AG09309 (cell line): ENCODE data around the gene TRPM3.
"Not testable (repeated sequence)": the region's sequence is repeated elsewhere in the genome, so short reads cannot be mapped to it uniquely, and the experiment has no call there.

Experiments used
- DNase-seq: peaks from one replicate; pipeline ENCODE4 v3.0.0-alpha.2; 2010; ENCODE audit warnings: low read depth
- H3K4me3 ChIP-seq: 2 replicates; pipeline ENCODE4 v1.5.1; 2011; ENCODE audit warnings: mild to moderate bottlenecking, low read depth, low read length, moderate library complexity; ENCODE audit not compliant: control insufficient read depth
- TF ChIP-seq, protein P1 (sequence below): IDR thresholded peaks from 2 replicates; pipeline ENCODE4 v1.5.1; 2011; ENCODE audit warnings: mild to moderate bottlenecking, low read depth, low read length, inconsistent platforms; ENCODE audit not compliant: insufficient read depth, control insufficient read depth; ENCODE audit errors: missing control alignments

Gene TRPM3

DNA sequence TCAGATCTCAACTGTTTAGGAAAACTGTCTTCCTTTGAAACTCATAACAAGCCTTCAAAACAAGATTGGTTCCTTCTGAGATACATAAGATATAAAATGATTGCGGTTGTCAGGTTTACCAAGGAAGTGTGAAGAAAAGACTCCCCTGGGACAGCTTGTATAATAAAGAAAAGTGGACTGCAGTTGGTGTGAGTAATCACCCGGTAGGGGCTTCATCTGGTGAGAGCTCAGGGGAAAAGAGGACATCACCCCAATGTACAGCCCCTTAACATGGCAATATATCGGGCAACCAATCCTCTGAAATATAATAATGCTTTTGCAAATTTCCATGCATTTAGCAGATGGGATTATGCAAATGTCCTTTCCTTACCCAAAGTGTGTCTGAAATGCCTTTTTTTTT lies 490.4 kb downstream of the TRPM3 start:
- DNase-seq = no peak
- TF ChIP-seq, protein P1, sequence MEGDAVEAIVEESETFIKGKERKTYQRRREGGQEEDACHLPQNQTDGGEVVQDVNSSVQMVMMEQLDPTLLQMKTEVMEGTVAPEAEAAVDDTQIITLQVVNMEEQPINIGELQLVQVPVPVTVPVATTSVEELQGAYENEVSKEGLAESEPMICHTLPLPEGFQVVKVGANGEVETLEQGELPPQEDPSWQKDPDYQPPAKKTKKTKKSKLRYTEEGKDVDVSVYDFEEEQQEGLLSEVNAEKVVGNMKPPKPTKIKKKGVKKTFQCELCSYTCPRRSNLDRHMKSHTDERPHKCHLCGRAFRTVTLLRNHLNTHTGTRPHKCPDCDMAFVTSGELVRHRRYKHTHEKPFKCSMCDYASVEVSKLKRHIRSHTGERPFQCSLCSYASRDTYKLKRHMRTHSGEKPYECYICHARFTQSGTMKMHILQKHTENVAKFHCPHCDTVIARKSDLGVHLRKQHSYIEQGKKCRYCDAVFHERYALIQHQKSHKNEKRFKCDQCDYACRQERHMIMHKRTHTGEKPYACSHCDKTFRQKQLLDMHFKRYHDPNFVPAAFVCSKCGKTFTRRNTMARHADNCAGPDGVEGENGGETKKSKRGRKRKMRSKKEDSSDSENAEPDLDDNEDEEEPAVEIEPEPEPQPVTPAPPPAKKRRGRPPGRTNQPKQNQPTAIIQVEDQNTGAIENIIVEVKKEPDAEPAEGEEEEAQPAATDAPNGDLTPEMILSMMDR = no peak
- H3K4me3 ChIP-seq = no peak overlapping the region

DNA sequence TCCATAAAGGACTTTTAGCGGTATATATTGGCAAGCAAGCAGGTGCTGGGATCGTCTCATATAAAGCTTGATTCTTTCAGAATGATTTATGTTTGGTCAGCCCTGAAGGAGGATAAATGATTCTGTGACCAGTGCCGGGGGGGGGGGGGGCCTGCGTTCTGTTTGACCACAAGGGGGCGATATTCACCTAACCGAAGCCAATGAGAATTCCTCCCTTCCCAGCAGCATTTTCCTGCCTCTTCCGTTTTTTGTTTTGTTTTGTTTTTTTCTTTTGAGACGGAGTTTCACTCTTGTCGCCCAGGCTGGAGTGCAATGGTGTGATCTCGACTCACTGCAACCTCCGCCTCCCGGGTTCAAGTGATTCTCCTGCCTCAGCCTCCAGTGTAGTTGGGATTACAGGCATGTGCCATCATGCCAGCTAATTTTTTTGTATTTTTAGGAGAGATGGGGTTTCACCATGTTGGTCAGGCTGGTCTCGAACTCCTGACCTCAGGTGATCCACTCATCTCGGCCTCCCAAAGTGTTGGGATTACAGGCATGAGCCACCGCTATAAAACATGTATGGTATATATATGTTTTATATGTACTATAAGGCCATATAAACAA lies 492.2 kb downstream of the TRPM3 start:
- DNase-seq, H3K4me3 ChIP-seq: not testable (repeated sequence)
- TF ChIP-seq, protein P1 = peak; percentile 29

DNA sequence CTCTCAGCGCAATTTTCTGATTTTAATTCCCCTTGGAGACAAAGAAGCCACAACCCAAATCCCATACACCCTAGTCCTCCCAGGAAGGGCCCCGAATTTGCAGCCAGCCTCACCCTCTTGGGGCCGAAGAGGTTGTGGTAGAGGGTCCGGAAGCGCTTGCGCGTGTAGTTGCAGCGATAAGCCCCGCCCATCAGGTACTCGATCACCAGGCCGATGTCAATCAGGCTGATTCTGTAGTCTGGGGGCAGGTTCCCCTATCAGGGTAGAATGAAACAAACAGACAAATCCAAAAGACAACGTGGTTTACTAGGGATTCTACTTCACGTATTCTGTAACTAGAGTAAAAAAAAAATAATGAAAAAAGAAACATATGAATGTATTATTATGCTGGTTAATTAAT lies 496.3 kb downstream of the TRPM3 start:
- no peak for DNase-seq
- TF ChIP-seq, protein P1 = no peak
- H3K4me3 ChIP-seq = no peak overlapping the region

DNA sequence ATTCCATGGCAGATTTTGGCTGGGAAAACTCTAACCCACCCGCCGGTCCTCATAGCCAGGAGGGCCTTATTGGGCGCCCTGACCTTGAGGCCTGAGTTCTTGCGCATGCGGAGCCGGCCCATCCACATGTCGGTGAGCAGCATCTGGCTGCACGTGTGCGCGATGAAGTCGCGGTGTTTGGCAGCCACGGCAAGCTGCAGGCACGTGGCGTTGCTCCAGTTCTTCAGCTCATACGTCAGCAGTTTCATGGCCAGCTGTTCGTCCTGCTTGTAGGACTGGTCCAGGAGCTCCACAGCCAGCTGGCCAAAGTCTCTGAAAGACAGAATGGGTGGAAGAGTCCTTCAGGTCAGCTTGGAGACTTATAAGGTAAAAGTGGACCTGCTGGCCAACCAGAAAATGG lies 502.6 kb downstream of the TRPM3 start:
- TF ChIP-seq, protein P1 = no peak
- no peak for DNase-seq
- no peak overlapping the region for H3K4me3 ChIP-seq

DNA sequence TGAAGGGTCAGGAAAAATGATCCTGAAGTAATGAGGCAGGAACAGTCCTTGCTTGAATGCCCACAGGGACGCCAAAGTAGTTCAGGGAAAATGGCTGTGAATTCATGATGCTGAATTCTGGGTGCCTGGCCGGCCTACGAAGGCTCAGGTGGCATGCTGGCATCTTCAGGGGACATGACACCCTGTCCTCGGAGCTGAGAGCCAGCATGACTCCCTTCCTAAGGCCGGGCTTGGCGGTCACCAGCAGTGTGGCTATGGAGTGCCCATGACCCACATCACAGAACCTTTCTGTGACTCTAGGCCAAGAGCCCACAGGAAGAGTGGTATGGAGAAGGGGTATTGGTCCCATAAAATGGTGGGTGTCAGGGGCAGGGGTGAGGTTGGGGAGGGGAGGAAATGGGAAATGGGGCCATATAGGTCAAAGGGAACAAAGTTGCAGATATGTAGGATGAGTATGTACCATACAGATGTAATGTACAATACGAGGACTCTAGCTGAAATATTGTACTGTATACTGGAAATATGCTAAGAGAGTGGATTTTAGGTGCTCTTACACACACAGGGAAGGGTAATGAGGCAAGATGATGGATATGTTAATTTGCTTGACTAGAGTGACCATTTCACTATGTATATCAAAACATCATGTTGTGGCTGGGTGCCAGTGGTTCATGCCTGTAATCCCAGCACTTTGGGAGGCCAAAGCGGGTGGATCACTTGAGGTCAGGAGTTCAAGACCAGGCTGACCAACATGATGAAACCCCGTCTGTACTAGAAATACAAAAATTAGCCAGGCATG lies 504.2 kb downstream of the TRPM3 start:
- no peak for DNase-seq
- TF ChIP-seq, protein P1 = no peak
- H3K4me3 ChIP-seq = no peak overlapping the region

DNA sequence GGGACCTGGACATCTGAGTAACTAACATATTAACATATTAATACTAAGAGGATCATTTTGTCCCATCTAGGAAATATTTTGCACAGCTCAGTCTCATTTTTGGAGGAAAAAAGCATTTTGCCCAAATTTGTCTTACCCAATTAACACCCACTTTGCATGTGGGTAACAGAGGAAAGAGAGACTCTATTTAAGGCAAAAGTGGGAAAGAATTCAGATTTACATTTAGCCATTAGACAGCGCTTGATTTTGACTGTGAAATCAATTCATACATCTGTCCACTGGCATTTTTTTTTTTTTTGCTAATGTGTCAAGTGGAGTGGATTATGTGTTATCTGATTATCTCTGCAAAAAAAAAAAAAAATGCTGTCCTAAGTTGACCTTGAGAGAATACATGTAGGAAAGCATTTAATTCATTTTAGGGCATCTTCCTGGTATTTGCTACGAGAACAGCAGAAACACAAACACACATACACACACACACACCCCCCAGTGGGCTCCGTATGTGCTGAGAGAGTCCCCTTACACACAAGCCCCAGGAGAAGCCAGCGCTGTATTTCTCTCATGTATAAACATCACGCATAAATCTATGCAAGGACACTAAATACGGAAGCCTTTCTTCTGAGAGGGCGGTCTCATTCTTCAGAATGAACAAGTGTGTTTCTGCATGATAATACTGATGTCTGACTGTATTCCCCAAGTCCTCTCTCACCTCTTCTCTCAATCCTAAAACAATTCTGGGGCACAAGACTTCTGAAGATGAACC lies 505.0 kb downstream of the TRPM3 start:
- DNase-seq = no peak
- TF ChIP-seq, protein P1 = no peak
- H3K4me3 ChIP-seq = no peak overlapping the region
